Dendritic cell treated with granulocyte-macrophage colony-stimulating factor and Interleukin-4, amounts not matched to agents 40 ng/mL and 50 ng/mL, for 4 days (primary cell): ENCODE data around the gene CLTCL1.
A peak's percentile ranks its signal among the peaks of the same experiment; 100 is the strongest.
"Not testable (repeated sequence)": the region's sequence is repeated elsewhere in the genome, so short reads cannot be mapped to it uniquely, and the experiment has no call there.

Experiments used
- H3K27ac Mint-ChIP-seq: one replicate; pipeline ENCODE4 v1.8.0; 2022; ENCODE audit warnings: mild to moderate bottlenecking, mixed read lengths
- H3K27me3 Mint-ChIP-seq: one replicate; pipeline ENCODE4 v1.8.0; 2022; ENCODE audit warnings: mild to moderate bottlenecking, mixed read lengths
- H3K36me3 Mint-ChIP-seq: one replicate; pipeline ENCODE4 v1.8.0; 2022; ENCODE audit warnings: low read depth, mixed read lengths
- H3K4me1 Mint-ChIP-seq: one replicate; pipeline ENCODE4 v1.8.0; 2022; ENCODE audit warnings: low read depth, mixed read lengths
- H3K4me3 Mint-ChIP-seq: one replicate; pipeline ENCODE4 v1.8.0; 2022; ENCODE audit warnings: mild to moderate bottlenecking, moderate library complexity, mixed read lengths
- H3K9me3 Mint-ChIP-seq: one replicate; pipeline ENCODE4 v1.8.0; 2022; ENCODE audit warnings: mixed read lengths
- intact Hi-C: fragments of 100-400 bp; cut with micrococcal nuclease; formaldehyde crosslinking; loops from one replicate; pipeline ENCODE4 v1.15.0; 2022

CLTCL1 gene

GRCh38 chr22:19256362-19256761 is 35.2 kb downstream of the CLTCL1 start:
- intact Hi-C loops, H3K4me1 Mint-ChIP-seq, H3K36me3 Mint-ChIP-seq, H3K4me3 Mint-ChIP-seq, H3K9me3 Mint-ChIP-seq, H3K27me3 Mint-ChIP-seq, H3K27ac Mint-ChIP-seq: not testable (repeated sequence)

DNA sequence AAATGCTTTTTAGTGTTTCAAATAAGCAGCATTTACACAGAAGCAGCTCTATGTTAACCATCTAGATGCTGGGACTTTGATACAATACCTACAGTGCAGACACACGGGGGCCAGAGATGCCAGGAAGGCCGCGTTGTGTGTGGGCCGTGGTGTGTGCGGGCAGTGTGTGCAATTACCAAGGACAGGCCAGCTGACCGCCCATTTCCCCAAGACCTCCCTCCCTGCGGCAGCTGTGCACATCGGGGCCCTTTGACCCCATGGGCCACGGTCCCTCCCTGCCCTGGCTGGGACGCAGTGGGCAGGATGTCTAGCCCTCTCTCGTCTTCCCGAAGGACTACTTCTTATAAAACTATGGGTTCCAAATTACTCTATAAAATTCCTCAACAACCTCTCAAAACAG is 38.4 kb downstream of the CLTCL1 start:
- intact Hi-C loops = no loop called here
- no peaks in the 10 kb centered on the region for H3K36me3 Mint-ChIP-seq
- no peaks in the 10 kb centered on the region for H3K9me3 Mint-ChIP-seq
- no peaks in the 10 kb centered on the region for H3K27me3 Mint-ChIP-seq
- H3K27ac Mint-ChIP-seq = no peak overlapping the region
- H3K4me3 Mint-ChIP-seq = no peak overlapping the region
- no peaks in the 10 kb centered on the region for H3K4me1 Mint-ChIP-seq

DNA sequence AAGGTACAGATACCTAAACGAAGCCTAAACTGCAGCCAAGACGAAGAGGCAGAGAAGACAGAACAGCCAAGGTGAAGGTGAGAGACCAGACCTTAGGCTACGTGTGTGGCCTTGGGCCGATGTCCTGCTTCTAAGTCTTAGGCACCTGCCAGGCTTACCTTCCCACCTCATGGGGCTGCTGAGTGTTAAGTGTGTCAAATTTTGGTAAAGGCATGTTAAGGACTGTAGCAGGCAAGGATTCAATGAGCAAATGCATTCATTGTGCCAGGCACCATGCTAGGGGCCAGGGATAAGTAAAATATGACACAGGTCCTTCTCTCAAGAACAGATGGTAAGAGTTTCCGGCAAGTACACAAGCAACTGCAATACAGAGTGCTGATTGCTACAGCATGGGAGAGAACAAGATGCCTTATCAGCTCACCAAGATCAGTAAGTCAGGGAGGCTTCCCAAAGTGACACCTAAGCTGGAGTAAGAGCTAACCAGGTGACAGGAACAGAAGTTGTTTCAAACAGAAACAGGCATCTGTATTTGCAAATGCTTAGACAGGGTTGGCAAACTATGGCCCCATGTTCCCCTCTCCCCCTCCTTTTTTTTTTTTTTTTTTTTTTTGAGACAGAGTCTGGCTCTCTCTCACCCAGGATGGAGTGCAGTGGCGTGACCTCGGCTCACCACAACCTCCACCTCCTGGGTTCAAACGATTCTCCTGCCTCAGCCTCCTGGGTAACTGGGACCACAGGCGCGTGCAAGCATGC is 46.7 kb downstream of the CLTCL1 start:
- Mint-ChIP-seq H3K27me3 (no peaks in the 10 kb centered on the region), H3K4me1 (peaks cover 26% of the 10 kb centered on the region), H3K36me3 (no peaks in the 10 kb centered on the region), H3K9me3 (no peaks in the 10 kb centered on the region), H3K27ac (no peak overlapping the region), H3K4me3 (no peak overlapping the region)
- intact Hi-C loops = no loop called here

DNA sequence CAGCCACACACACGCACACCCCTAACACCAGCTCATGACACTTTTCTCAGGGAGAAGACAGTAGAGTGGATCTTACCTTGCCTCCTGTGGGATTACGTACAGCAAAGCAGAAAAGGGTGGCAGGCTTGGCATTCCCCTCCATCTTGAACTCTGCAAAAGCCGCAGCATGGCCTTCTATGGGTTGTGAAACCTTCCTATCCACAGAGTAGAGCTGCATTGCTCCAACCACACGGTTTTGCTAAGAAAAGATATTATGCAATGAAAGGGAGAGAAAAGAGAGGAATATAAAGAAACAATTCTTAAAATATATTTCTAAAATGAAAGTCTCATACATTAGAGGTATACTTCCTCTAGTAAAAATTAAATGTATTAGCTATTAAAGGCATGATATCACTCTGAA is 48.8 kb downstream of the CLTCL1 start:
- Mint-ChIP-seq H3K27ac (no peak overlapping the region), H3K4me3 (peak overlapping the region; percentile 4), H3K36me3 (no peaks in the 10 kb centered on the region), H3K27me3 (no peaks in the 10 kb centered on the region), H3K9me3 (no peaks in the 10 kb centered on the region), H3K4me1 (peaks cover 30% of the 10 kb centered on the region)
- intact Hi-C loops = no loop called here

GRCh38 chr22:19241593-19241906 is 50.0 kb downstream of the CLTCL1 start:
- H3K9me3 Mint-ChIP-seq = no peaks in the 10 kb centered on the region
- H3K27me3 Mint-ChIP-seq = no peaks in the 10 kb centered on the region
- H3K36me3 Mint-ChIP-seq = no peaks in the 10 kb centered on the region
- peak overlapping the region; percentile 50 for H3K4me3 Mint-ChIP-seq
- H3K27ac Mint-ChIP-seq = peak overlapping the region; percentile 74
- intact Hi-C loops = no loop called here
- H3K4me1 Mint-ChIP-seq = peaks cover 30% of the 10 kb centered on the region

GRCh38 chr22:19240813-19241592 is 50.5 kb downstream of the CLTCL1 start:
- Mint-ChIP-seq H3K27me3 (no peaks in the 10 kb centered on the region), H3K9me3 (no peaks in the 10 kb centered on the region), H3K4me1 (peaks cover 30% of the 10 kb centered on the region), H3K27ac (peak overlapping the region; percentile 74), H3K4me3 (peak overlapping the region; percentile 50), H3K36me3 (no peaks in the 10 kb centered on the region)
- intact Hi-C loops = no loop called here

DNA sequence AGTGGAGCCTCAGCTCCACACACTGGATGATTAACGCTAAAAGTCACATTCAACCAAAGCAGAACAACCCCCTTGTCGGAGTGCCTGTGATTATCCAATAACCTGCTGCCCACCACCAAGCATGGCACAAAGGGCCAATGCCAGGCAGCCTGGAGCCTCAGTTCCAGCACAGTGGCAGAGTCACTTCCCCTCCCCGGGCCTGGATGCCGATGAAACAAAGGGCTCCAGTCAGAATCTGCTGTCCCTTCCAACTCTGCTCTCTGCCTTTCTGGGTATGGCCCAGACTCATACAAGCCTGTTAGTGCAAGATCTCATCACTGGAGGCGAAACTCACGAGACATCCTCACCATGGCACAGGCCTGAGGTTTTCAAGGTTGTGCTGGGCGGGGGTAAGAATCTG is 52.1 kb downstream of the CLTCL1 start:
- Mint-ChIP-seq H3K27me3 (no peaks in the 10 kb centered on the region), H3K9me3 (no peaks in the 10 kb centered on the region), H3K27ac (peak overlapping the region; percentile 15), H3K4me3 (no peak overlapping the region), H3K4me1 (peaks cover 37% of the 10 kb centered on the region), H3K36me3 (no peaks in the 10 kb centered on the region)
- intact Hi-C loops = loop anchor here (10.0 kb wide), 1 partner anchor 45 kb away; no protein-coding TSS in a partner anchor

DNA sequence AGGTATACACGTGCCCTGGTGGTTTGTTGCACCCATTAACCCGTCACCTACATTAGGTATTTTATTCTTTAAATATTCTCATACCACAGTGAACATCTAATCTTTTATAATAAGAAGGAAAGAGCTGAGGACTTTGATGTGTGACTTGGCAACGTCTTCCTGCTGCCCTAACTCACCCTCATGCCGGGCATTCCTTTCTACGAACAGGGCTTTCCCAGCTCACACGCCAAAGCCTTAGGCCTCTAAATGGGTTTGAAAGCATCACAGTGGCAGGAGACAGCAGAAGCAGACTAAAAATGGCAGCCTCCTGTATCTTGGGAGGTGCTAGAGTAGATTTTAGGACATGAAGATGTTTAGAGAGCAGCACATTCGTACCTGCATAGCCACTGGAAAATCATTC is 52.6 kb downstream of the CLTCL1 start:
- Mint-ChIP-seq H3K9me3 (no peaks in the 10 kb centered on the region), H3K4me3 (no peak overlapping the region), H3K27ac (no peak overlapping the region), H3K27me3 (no peaks in the 10 kb centered on the region), H3K36me3 (no peaks in the 10 kb centered on the region), H3K4me1 (peaks cover 37% of the 10 kb centered on the region)
- intact Hi-C loops = loop anchor here (10.0 kb wide), 1 partner anchor 46 kb away; no protein-coding TSS in a partner anchor

DNA sequence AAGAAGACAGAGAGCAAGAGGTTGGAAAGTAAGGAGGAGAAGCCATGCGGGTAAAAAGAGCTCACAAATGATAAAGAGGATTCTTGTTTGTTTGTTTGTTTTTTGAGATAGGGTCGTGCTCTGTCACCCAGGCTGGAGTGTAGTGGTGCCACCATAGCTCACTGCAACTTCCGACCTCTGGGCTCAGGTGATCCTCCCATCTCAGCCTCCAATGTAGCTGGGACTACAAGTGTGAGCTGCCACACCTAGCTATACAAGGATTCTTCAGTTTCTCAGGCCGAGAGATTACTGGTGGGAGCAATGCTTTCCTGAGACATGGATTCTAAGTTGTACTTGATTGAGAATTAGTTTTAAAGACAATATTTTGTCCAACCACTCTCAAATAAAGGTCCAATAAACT is 55.6 kb downstream of the CLTCL1 start:
- Mint-ChIP-seq H3K4me1 (peaks cover 20% of the 10 kb centered on the region), H3K36me3 (peaks cover 18% of the 10 kb centered on the region), H3K4me3 (no peak overlapping the region), H3K27ac (no peak overlapping the region), H3K9me3 (no peaks in the 10 kb centered on the region), H3K27me3 (no peaks in the 10 kb centered on the region)
- intact Hi-C loops = loop anchor here (10.0 kb wide), 1 partner anchor 49 kb away; no protein-coding TSS in a partner anchor

- no peak overlapping the region for H3K27ac Mint-ChIP-seq
- intact Hi-C loops = loop anchor here (10.0 kb wide), 1 partner anchor 50 kb away; no protein-coding TSS in a partner anchor
- no peak overlapping the region for H3K4me3 Mint-ChIP-seq
- peaks cover 7% of the 10 kb centered on the region for H3K4me1 Mint-ChIP-seq
- H3K9me3 Mint-ChIP-seq = no peaks in the 10 kb centered on the region
- no peaks in the 10 kb centered on the region for H3K27me3 Mint-ChIP-seq
- H3K36me3 Mint-ChIP-seq = peaks cover 25% of the 10 kb centered on the region
Measured at GRCh38 chr22:19234126-19234896, 57.2 kb downstream of the CLTCL1 start.

DNA sequence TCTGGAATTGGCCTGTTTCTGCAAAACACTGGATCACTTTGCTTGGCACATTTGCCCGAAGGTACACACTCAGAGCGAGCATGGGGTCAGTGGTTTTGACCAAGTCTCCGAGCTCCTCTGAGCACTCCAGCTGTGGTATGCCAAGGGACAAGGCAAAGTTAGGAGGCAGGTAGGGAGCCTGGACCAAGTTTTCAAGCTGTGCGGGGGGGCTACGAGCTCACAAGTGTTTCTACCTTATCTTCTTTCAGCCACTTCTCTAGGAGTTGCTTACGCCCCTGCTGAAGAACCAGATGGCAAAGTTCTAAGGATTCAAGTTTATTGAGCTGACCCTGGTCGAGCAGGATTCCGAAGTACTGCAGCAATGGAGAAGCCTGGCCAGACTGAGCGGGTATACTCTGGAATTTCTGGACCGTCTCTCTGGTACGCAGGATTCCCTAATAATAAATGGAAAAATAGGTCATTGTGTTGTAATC is 58.3 kb downstream of the CLTCL1 start:
- Mint-ChIP-seq H3K27ac (no peak overlapping the region), H3K4me3 (no peak overlapping the region), H3K27me3 (no peaks in the 10 kb centered on the region), H3K36me3 (peaks cover 26% of the 10 kb centered on the region), H3K4me1 (peaks cover 7% of the 10 kb centered on the region), H3K9me3 (no peaks in the 10 kb centered on the region)
- intact Hi-C loops = loop anchor here (10.0 kb wide), 1 partner anchor 52 kb away; no protein-coding TSS in a partner anchor

GRCh38 chr22:19232623-19233022 is 58.9 kb downstream of the CLTCL1 start:
- H3K4me3 Mint-ChIP-seq = no peak overlapping the region
- intact Hi-C loops = loop anchor here (10.0 kb wide), 1 partner anchor 52 kb away; no protein-coding TSS in a partner anchor
- peaks cover 32% of the 10 kb centered on the region for H3K36me3 Mint-ChIP-seq

GRCh38 chr22:19231986-19232385 is 59.5 kb downstream of the CLTCL1 start:
- H3K4me1 Mint-ChIP-seq = peaks cover 7% of the 10 kb centered on the region
- no peak overlapping the region for H3K27ac Mint-ChIP-seq
- H3K9me3 Mint-ChIP-seq = no peaks in the 10 kb centered on the region
- peaks cover 33% of the 10 kb centered on the region for H3K36me3 Mint-ChIP-seq
- intact Hi-C loops = loop anchor here (10.0 kb wide), 1 partner anchor 53 kb away; no protein-coding TSS in a partner anchor
- no peak overlapping the region for H3K4me3 Mint-ChIP-seq
- H3K27me3 Mint-ChIP-seq = no peaks in the 10 kb centered on the region

More at GRCh38 chr22:19232623-19233022, 58.9 kb downstream of the CLTCL1 start:
- Mint-ChIP-seq H3K4me1 (peaks cover 7% of the 10 kb centered on the region), H3K9me3 (no peaks in the 10 kb centered on the region), H3K27me3 (no peaks in the 10 kb centered on the region), H3K27ac (no peak overlapping the region)
